ENCODE measurements around the gene MED31. TPM values are rescaled to one million over a fixed set of nuclear protein-coding genes. Genes with fewer than 3 reads are reported as not detected.

The MED31 gene
- total RNA-seq, 1 donor from 2014 or later, result 12.7 TPM

DNA sequence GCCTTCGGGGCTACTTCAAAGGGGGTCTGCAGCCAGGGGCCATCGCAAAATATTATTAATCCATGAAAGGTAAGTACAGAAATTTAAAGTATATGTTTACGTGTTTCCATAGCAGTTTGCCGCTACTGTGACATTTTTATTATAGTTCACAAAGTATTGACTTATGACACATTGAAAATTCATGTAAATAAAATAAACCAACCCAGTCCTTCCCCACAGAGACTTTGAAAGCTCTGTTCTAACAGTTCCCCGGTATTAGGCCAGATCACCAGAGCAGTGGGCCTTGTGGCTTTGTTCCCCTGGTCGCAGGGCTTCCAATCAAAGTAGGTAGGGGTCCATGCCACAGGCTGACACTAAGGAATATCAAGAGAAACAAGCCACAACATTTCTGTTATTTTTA, 24.8 kb downstream of the MED31 start:
- no peaks in the 10 kb centered on the region for H3K4me1 Mint-ChIP-seq (ENCODE audit: low read depth, unreplicated experiment)
- DNase-seq, result no peak
- no peaks in the 10 kb centered on the region for H3K9me3 Mint-ChIP-seq (ENCODE audit: unreplicated experiment)
- H3K4me3 Mint-ChIP-seq (ENCODE audit: unreplicated experiment), result no peak overlapping the region
- TF ChIP-seq, protein P1, sequence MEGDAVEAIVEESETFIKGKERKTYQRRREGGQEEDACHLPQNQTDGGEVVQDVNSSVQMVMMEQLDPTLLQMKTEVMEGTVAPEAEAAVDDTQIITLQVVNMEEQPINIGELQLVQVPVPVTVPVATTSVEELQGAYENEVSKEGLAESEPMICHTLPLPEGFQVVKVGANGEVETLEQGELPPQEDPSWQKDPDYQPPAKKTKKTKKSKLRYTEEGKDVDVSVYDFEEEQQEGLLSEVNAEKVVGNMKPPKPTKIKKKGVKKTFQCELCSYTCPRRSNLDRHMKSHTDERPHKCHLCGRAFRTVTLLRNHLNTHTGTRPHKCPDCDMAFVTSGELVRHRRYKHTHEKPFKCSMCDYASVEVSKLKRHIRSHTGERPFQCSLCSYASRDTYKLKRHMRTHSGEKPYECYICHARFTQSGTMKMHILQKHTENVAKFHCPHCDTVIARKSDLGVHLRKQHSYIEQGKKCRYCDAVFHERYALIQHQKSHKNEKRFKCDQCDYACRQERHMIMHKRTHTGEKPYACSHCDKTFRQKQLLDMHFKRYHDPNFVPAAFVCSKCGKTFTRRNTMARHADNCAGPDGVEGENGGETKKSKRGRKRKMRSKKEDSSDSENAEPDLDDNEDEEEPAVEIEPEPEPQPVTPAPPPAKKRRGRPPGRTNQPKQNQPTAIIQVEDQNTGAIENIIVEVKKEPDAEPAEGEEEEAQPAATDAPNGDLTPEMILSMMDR (IDR thresholded peaks at IDR 0.05; ENCODE audit: partially characterized antibody, unreplicated experiment), result no peak
- H3K27me3 Mint-ChIP-seq (ENCODE audit: unreplicated experiment), result no peaks in the 10 kb centered on the region
- H3K27ac Mint-ChIP-seq (ENCODE audit: unreplicated experiment), result no peak overlapping the region
- H3K36me3 Mint-ChIP-seq (ENCODE audit: unreplicated experiment), result no peaks in the 10 kb centered on the region

- Mint-ChIP-seq H3K4me3 (ENCODE audit: unreplicated experiment) (no peak overlapping the region), H3K36me3 (ENCODE audit: unreplicated experiment) (no peaks in the 10 kb centered on the region)
These were observed 27.5 kb downstream of the MED31 start for GRCh38 chr17:6623941-6624340.

DNA sequence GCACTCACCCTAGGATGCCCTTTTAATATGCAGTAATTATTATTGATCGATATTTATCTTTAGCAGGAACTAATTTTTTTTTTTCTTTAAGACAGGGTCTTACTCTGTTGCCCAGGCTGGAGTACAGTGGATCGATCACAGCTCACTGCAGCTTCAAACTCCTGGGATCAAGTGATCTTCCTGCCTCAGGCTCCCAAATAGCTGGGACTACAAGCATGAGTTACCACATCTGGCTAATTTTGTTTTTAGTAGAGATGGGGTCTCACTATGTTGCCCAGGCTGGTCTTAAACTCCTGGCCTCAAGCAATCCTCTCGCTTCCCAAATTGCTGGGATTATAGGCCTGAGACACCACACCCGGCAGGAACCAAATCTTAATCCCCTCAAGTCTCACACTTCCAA, 40.2 kb downstream of the MED31 start:
- no peak overlapping the region for H3K27ac Mint-ChIP-seq (ENCODE audit: unreplicated experiment)
- H3K4me3 Mint-ChIP-seq (ENCODE audit: unreplicated experiment), result no peak overlapping the region
- TF ChIP-seq, protein P1 (IDR thresholded peaks at IDR 0.05; ENCODE audit: partially characterized antibody, unreplicated experiment), result no peak
- no peaks in the 10 kb centered on the region for H3K36me3 Mint-ChIP-seq (ENCODE audit: unreplicated experiment)
- H3K27me3 Mint-ChIP-seq (ENCODE audit: unreplicated experiment), result no peaks in the 10 kb centered on the region
- H3K4me1 Mint-ChIP-seq (ENCODE audit: low read depth, unreplicated experiment), result no peaks in the 10 kb centered on the region
- DNase-seq, result no peak
- H3K9me3 Mint-ChIP-seq (ENCODE audit: unreplicated experiment), result peaks cover 3% of the 10 kb centered on the region

More at GRCh38 chr17:6623941-6624340, 27.5 kb downstream of the MED31 start:
- Mint-ChIP-seq H3K4me1 (ENCODE audit: low read depth, unreplicated experiment) (no peaks in the 10 kb centered on the region), H3K27me3 (ENCODE audit: unreplicated experiment) (peaks cover 2% of the 10 kb centered on the region), H3K9me3 (ENCODE audit: unreplicated experiment) (no peaks in the 10 kb centered on the region), H3K27ac (ENCODE audit: unreplicated experiment) (no peak overlapping the region)
- DNase-seq, result no peak
- TF ChIP-seq, protein P1 (IDR thresholded peaks at IDR 0.05; ENCODE audit: partially characterized antibody, unreplicated experiment), result no peak

DNA sequence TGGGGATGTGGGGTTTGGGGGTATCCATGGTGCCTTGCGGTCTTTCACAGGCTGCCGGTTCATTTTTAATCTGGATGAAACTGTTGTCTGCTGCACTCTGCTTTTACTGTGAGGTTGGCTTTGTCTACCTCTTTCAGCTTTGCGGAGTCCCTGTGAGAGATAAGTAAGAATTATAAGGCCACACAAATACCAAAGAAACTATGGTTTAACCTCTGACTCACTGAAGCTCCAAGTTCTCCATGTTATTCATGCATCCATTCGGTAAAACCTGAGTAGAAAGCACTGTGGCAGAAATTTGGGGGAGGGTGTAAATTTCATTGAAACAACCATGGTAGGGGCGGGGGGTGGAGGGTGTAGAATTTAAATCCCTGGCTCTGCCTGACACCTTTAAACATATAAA, 41.4 kb downstream of the MED31 start:
- no peaks in the 10 kb centered on the region for H3K36me3 Mint-ChIP-seq (ENCODE audit: unreplicated experiment)
- DNase-seq, result no peak
- peaks cover 2% of the 10 kb centered on the region for H3K9me3 Mint-ChIP-seq (ENCODE audit: unreplicated experiment)
- TF ChIP-seq, protein P1 (IDR thresholded peaks at IDR 0.05; ENCODE audit: partially characterized antibody, unreplicated experiment), result no peak
- no peak overlapping the region for H3K27ac Mint-ChIP-seq (ENCODE audit: unreplicated experiment)
- H3K4me3 Mint-ChIP-seq (ENCODE audit: unreplicated experiment), result no peak overlapping the region
- H3K4me1 Mint-ChIP-seq (ENCODE audit: low read depth, unreplicated experiment), result no peaks in the 10 kb centered on the region
- no peaks in the 10 kb centered on the region for H3K27me3 Mint-ChIP-seq (ENCODE audit: unreplicated experiment)

GRCh38 chr17:6608321-6608720, 43.1 kb downstream of the MED31 start:
- no peaks in the 10 kb centered on the region for H3K9me3 Mint-ChIP-seq (ENCODE audit: unreplicated experiment)
- no peaks in the 10 kb centered on the region for H3K36me3 Mint-ChIP-seq (ENCODE audit: unreplicated experiment)
- TF ChIP-seq, protein P1 (IDR thresholded peaks at IDR 0.05; ENCODE audit: partially characterized antibody, unreplicated experiment), result no peak
- H3K27me3 Mint-ChIP-seq (ENCODE audit: unreplicated experiment), result no peaks in the 10 kb centered on the region
- H3K4me3 Mint-ChIP-seq (ENCODE audit: unreplicated experiment), result no peak overlapping the region
- no peak for DNase-seq
- no peak overlapping the region for H3K27ac Mint-ChIP-seq (ENCODE audit: unreplicated experiment)
- H3K4me1 Mint-ChIP-seq (ENCODE audit: low read depth, unreplicated experiment), result no peaks in the 10 kb centered on the region

Data from glutamatergic neuron (in vitro differentiated cells).